Endometrium (tissue), 2 donors: ENCODE data around the gene SLC28A1.
"Not testable (repeated sequence)": the region's sequence is repeated elsewhere in the genome, so short reads cannot be mapped to it uniquely, and the experiment has no call there.

Source experiments
- FAIRE-seq: peaks from 2 replicates; lab custom pipeline; 2012; peaks lifted over from hg19 to GRCh38; lab: Jason Lieb, UNC
- donor health status: control.
- donor health status: control.

The SLC28A1 gene

GRCh38 chr15:84910928-84911623 lies 26.6 kb downstream of the SLC28A1 start:
- no peak for FAIRE-seq

GRCh38 chr15:84911879-84912660 lies 27.6 kb downstream of the SLC28A1 start:
- peak; percentile 76 for FAIRE-seq

GRCh38 chr15:84913360-84913723 lies 28.9 kb downstream of the SLC28A1 start:
- FAIRE-seq, result no peak

- FAIRE-seq, result no peak
These were observed 29.9 kb downstream of the SLC28A1 start for GRCh38 chr15:84914351-84914750.

- no peak for FAIRE-seq
These were observed 30.6 kb downstream of the SLC28A1 start for GRCh38 chr15:84914909-84915605.

- FAIRE-seq, result no peak
These were observed 31.1 kb downstream of the SLC28A1 start for GRCh38 chr15:84915606-84915958.

- no peak for FAIRE-seq
These were observed 33.0 kb downstream of the SLC28A1 start for GRCh38 chr15:84917452-84917851.

GRCh38 chr15:84919106-84919667 lies 34.7 kb downstream of the SLC28A1 start:
- FAIRE-seq, result no peak

GRCh38 chr15:84921121-84921520 lies 36.7 kb downstream of the SLC28A1 start:
- FAIRE-seq, result no peak

GRCh38 chr15:84922530-84922929 lies 38.1 kb downstream of the SLC28A1 start:
- FAIRE-seq, result no peak

- FAIRE-seq, result no peak
These were observed 39.7 kb downstream of the SLC28A1 start for GRCh38 chr15:84924077-84924731.

- not testable (repeated sequence) for FAIRE-seq
These were observed 40.5 kb downstream of the SLC28A1 start for GRCh38 chr15:84924821-84925569.

- peak; percentile 12 for FAIRE-seq
These were observed 41.4 kb downstream of the SLC28A1 start for GRCh38 chr15:84925906-84926305.

GRCh38 chr15:84926491-84927230 lies 42.2 kb downstream of the SLC28A1 start:
- FAIRE-seq, result no peak

GRCh38 chr15:84928843-84929168 lies 44.3 kb downstream of the SLC28A1 start:
- FAIRE-seq, result no peak

GRCh38 chr15:84929795-84930603 lies 45.5 kb downstream of the SLC28A1 start:
- no peak for FAIRE-seq

- no peak for FAIRE-seq
These were observed 50.7 kb downstream of the SLC28A1 start for GRCh38 chr15:84934942-84935729.

- FAIRE-seq, result no peak
These were observed 52.7 kb downstream of the SLC28A1 start for GRCh38 chr15:84937144-84937543.

- FAIRE-seq, result no peak
These were observed 54.3 kb downstream of the SLC28A1 start for GRCh38 chr15:84938726-84939125.
